ENCODE results near the gene DNAJC13. TPM values are rescaled to one million over a fixed set of nuclear protein-coding genes. Genes with fewer than 3 reads are reported as not detected.

The DNAJC13 gene
- polyA plus RNA-seq, 1 donor = 43.4 TPM

GRCh38 chr3:132509096-132509495 is 91.8 kb downstream of the DNAJC13 start:
- H3K4me3 ChIP-seq (ENCODE audit: low read length) = no peak overlapping the region
- 100% methylated on average over 1 of the region's 1 CpG for WGBS (ENCODE audit: insufficient coverage, low lambda C conversion rate)
- no peak overlapping the region for H3K27ac ChIP-seq (ENCODE audit: low read length)
- H3K36me3 ChIP-seq (ENCODE audit: control insufficient read depth, insufficient read depth, low read length) = peaks cover 60% of the 10 kb centered on the region
- no peak for DNase-seq
- no peaks in the 10 kb centered on the region for H3K27me3 ChIP-seq (ENCODE audit: control insufficient read depth, insufficient read depth, low read length)
- H3K4me1 ChIP-seq (ENCODE audit: control insufficient read depth, insufficient read depth, low read length) = peaks cover 7% of the 10 kb centered on the region
- no peaks in the 10 kb centered on the region for H3K9me3 ChIP-seq (ENCODE audit: control insufficient read depth, low read depth, low read length)

GRCh38 chr3:132509506-132509905 is 92.2 kb downstream of the DNAJC13 start:
- H3K4me3 ChIP-seq (ENCODE audit: low read length) = no peak overlapping the region

GRCh38 chr3:132513057-132513456 is 95.8 kb downstream of the DNAJC13 start:
- DNase-seq = no peak
- WGBS (ENCODE audit: insufficient coverage, low lambda C conversion rate) = 100% methylated on average over 3 of the region's 5 CpGs
- Histone ChIP-seq H3K9me3 (ENCODE audit: control insufficient read depth, low read depth, low read length) (no peaks in the 10 kb centered on the region), H3K27me3 (ENCODE audit: control insufficient read depth, insufficient read depth, low read length) (no peaks in the 10 kb centered on the region), H3K4me3 (ENCODE audit: low read length) (no peak overlapping the region), H3K27ac (ENCODE audit: low read length) (no peak overlapping the region), H3K4me1 (ENCODE audit: control insufficient read depth, insufficient read depth, low read length) (peaks cover 4% of the 10 kb centered on the region), H3K36me3 (ENCODE audit: control insufficient read depth, insufficient read depth, low read length) (peaks cover 68% of the 10 kb centered on the region)

More at GRCh38 chr3:132509506-132509905, 92.2 kb downstream of the DNAJC13 start:
- H3K27me3 ChIP-seq (ENCODE audit: control insufficient read depth, insufficient read depth, low read length) = no peaks in the 10 kb centered on the region
- H3K4me1 ChIP-seq (ENCODE audit: control insufficient read depth, insufficient read depth, low read length) = peaks cover 7% of the 10 kb centered on the region
- no peaks in the 10 kb centered on the region for H3K9me3 ChIP-seq (ENCODE audit: control insufficient read depth, low read depth, low read length)
- WGBS (ENCODE audit: insufficient coverage, low lambda C conversion rate) = no CpG with 5 or more reads among the region's 1 CpG
- DNase-seq = no peak
- H3K36me3 ChIP-seq (ENCODE audit: control insufficient read depth, insufficient read depth, low read length) = peaks cover 59% of the 10 kb centered on the region
- no peak overlapping the region for H3K27ac ChIP-seq (ENCODE audit: low read length)

GRCh38 chr3:132517311-132517710 is 100.0 kb downstream of the DNAJC13 start:
- no peaks in the 10 kb centered on the region for H3K9me3 ChIP-seq (ENCODE audit: control insufficient read depth, low read depth, low read length)

GRCh38 chr3:132519914-132520313 is 102.6 kb downstream of the DNAJC13 start:
- no peak for DNase-seq
- Histone ChIP-seq H3K36me3 (ENCODE audit: control insufficient read depth, insufficient read depth, low read length) (peaks cover 71% of the 10 kb centered on the region), H3K9me3 (ENCODE audit: control insufficient read depth, low read depth, low read length) (no peaks in the 10 kb centered on the region), H3K4me1 (ENCODE audit: control insufficient read depth, insufficient read depth, low read length) (no peaks in the 10 kb centered on the region), H3K27ac (ENCODE audit: low read length) (no peak overlapping the region), H3K4me3 (ENCODE audit: low read length) (no peak overlapping the region), H3K27me3 (ENCODE audit: control insufficient read depth, insufficient read depth, low read length) (no peaks in the 10 kb centered on the region)
- WGBS (ENCODE audit: insufficient coverage, low lambda C conversion rate) = no CpG with 5 or more reads among the region's 5 CpGs

More at GRCh38 chr3:132517311-132517710, 100.0 kb downstream of the DNAJC13 start:
- DNase-seq = no peak
- peaks cover 69% of the 10 kb centered on the region for H3K36me3 ChIP-seq (ENCODE audit: control insufficient read depth, insufficient read depth, low read length)
- H3K4me3 ChIP-seq (ENCODE audit: low read length) = no peak overlapping the region
- H3K27me3 ChIP-seq (ENCODE audit: control insufficient read depth, insufficient read depth, low read length) = no peaks in the 10 kb centered on the region
- 100% methylated on average over 1 of the region's 2 CpGs for WGBS (ENCODE audit: insufficient coverage, low lambda C conversion rate)
- no peaks in the 10 kb centered on the region for H3K4me1 ChIP-seq (ENCODE audit: control insufficient read depth, insufficient read depth, low read length)
- no peak overlapping the region for H3K27ac ChIP-seq (ENCODE audit: low read length)

GRCh38 chr3:132521901-132522300 is 104.6 kb downstream of the DNAJC13 start:
- H3K27me3 ChIP-seq (ENCODE audit: control insufficient read depth, insufficient read depth, low read length) = no peaks in the 10 kb centered on the region
- DNase-seq = no peak
- H3K4me3 ChIP-seq (ENCODE audit: low read length) = no peak overlapping the region
- H3K27ac ChIP-seq (ENCODE audit: low read length) = no peak overlapping the region
- no peaks in the 10 kb centered on the region for H3K9me3 ChIP-seq (ENCODE audit: control insufficient read depth, low read depth, low read length)
- peaks cover 73% of the 10 kb centered on the region for H3K36me3 ChIP-seq (ENCODE audit: control insufficient read depth, insufficient read depth, low read length)
- H3K4me1 ChIP-seq (ENCODE audit: control insufficient read depth, insufficient read depth, low read length) = no peaks in the 10 kb centered on the region
- 100% methylated on average over 1 of the region's 5 CpGs for WGBS (ENCODE audit: insufficient coverage, low lambda C conversion rate)

GRCh38 chr3:132522353-132522752 is 105.1 kb downstream of the DNAJC13 start:
- no CpG with 5 or more reads among the region's 3 CpGs for WGBS (ENCODE audit: insufficient coverage, low lambda C conversion rate)
- DNase-seq = no peak
- no peak overlapping the region for H3K4me3 ChIP-seq (ENCODE audit: low read length)
- peaks cover 72% of the 10 kb centered on the region for H3K36me3 ChIP-seq (ENCODE audit: control insufficient read depth, insufficient read depth, low read length)
- no peaks in the 10 kb centered on the region for H3K27me3 ChIP-seq (ENCODE audit: control insufficient read depth, insufficient read depth, low read length)
- H3K27ac ChIP-seq (ENCODE audit: low read length) = no peak overlapping the region
- no peaks in the 10 kb centered on the region for H3K4me1 ChIP-seq (ENCODE audit: control insufficient read depth, insufficient read depth, low read length)
- H3K9me3 ChIP-seq (ENCODE audit: control insufficient read depth, low read depth, low read length) = no peaks in the 10 kb centered on the region

GRCh38 chr3:132530624-132531023 is 113.3 kb downstream of the DNAJC13 start:
- Histone ChIP-seq H3K27ac (ENCODE audit: low read length) (no peak overlapping the region), H3K9me3 (ENCODE audit: control insufficient read depth, low read depth, low read length) (no peaks in the 10 kb centered on the region), H3K4me3 (ENCODE audit: low read length) (no peak overlapping the region), H3K27me3 (ENCODE audit: control insufficient read depth, insufficient read depth, low read length) (no peaks in the 10 kb centered on the region), H3K4me1 (ENCODE audit: control insufficient read depth, insufficient read depth, low read length) (no peaks in the 10 kb centered on the region), H3K36me3 (ENCODE audit: control insufficient read depth, insufficient read depth, low read length) (peaks cover 61% of the 10 kb centered on the region)
- no CpG with 5 or more reads among the region's 3 CpGs for WGBS (ENCODE audit: insufficient coverage, low lambda C conversion rate)
- DNase-seq = no peak

GRCh38 chr3:132535575-132536441 is 118.5 kb downstream of the DNAJC13 start:
- no peak overlapping the region for H3K27ac ChIP-seq (ENCODE audit: low read length)
- no peaks in the 10 kb centered on the region for H3K27me3 ChIP-seq (ENCODE audit: control insufficient read depth, insufficient read depth, low read length)
- H3K4me1 ChIP-seq (ENCODE audit: control insufficient read depth, insufficient read depth, low read length) = no peaks in the 10 kb centered on the region
- WGBS (ENCODE audit: insufficient coverage, low lambda C conversion rate) = 93% methylated on average over 2 of the region's 7 CpGs
- peaks cover 39% of the 10 kb centered on the region for H3K36me3 ChIP-seq (ENCODE audit: control insufficient read depth, insufficient read depth, low read length)
- peak; percentile 47 to 53 for DNase-seq
- H3K4me3 ChIP-seq (ENCODE audit: low read length) = no peak overlapping the region
- H3K9me3 ChIP-seq (ENCODE audit: control insufficient read depth, low read depth, low read length) = no peaks in the 10 kb centered on the region

GRCh38 chr3:132536442-132537153 is 119.3 kb downstream of the DNAJC13 start:
- peaks cover 43% of the 10 kb centered on the region for H3K36me3 ChIP-seq (ENCODE audit: control insufficient read depth, insufficient read depth, low read length)
- no peak overlapping the region for H3K4me3 ChIP-seq (ENCODE audit: low read length)
- WGBS (ENCODE audit: insufficient coverage, low lambda C conversion rate) = no CpG with 5 or more reads among the region's 3 CpGs
- H3K27ac ChIP-seq (ENCODE audit: low read length) = no peak overlapping the region
- H3K4me1 ChIP-seq (ENCODE audit: control insufficient read depth, insufficient read depth, low read length) = no peaks in the 10 kb centered on the region
- H3K9me3 ChIP-seq (ENCODE audit: control insufficient read depth, low read depth, low read length) = no peaks in the 10 kb centered on the region
- no peaks in the 10 kb centered on the region for H3K27me3 ChIP-seq (ENCODE audit: control insufficient read depth, insufficient read depth, low read length)
- no peak for DNase-seq
